NOMO-1 (cell line): ENCODE results near the gene TCAP.
"Not testable (repeated sequence)": the region's sequence is repeated elsewhere in the genome, so short reads cannot be mapped to it uniquely, and the experiment has no call there.

ENCODE experiments used
- DNase-seq, 2 experiments: peaks; one replicate each; lab custom pipeline; 2025; ENCODE audit not compliant: unreplicated experiment in 2 of 2; lab: John Stamatoyannopoulos, UW

The TCAP gene

DNA sequence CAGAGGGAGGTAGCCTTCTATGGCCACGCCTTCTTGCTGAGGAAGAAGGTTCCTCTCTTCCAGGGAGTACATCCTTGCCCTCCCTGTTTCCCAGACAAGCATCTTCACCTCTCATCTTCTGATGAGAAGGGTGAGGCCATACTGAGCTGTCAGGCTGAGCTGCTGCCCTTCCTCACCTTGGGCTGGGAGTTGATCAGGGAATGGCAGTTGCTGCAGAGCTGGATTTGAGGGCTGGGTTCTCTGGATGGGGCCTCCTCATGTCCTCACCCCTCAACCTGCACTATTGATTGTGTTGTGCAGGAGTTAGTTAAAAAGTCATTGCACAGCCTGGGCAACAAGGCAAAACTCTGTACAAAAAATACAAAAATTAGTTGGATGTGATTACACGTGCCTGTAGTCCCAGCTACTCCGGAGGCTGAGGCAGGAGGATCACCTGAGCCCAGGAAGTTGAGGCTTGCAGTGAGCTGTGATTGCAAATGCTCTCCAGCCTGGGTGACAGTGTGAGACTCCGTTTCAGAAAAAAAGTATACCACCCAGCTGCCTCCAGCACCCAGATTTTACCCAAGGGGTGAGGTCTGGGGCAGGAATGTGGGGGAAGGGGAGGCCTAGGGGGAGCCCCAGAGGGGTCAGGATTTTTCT is 36.8 kb downstream of the TCAP start:
- no peak for DNase-seq

GRCh38 chr17:39702901-39703893 is 38.0 kb downstream of the TCAP start:
- DNase-seq: no peak

DNA sequence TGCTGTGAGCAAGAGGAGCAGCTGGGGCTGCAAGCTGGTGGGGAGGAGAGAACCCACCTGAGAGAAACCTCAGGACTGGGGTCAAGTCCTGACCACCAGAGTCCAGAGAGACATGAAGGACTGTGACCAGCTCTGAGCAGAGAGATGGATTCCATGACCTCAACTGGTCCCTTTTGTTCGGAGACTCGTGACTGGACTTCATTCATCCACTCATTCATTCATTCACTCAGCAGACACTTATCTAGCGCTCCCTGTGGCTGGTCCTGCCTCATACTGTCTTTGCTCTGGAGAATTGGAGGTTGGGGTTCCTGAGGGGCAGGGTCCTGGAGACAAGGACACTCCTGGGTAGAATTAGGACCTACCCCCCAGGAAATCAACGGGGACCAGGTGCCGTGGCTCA is 38.8 kb downstream of the TCAP start:
- DNase-seq: no peak

GRCh38 chr17:39704821-39705551 is 39.8 kb downstream of the TCAP start:
- DNase-seq: no peak

DNA sequence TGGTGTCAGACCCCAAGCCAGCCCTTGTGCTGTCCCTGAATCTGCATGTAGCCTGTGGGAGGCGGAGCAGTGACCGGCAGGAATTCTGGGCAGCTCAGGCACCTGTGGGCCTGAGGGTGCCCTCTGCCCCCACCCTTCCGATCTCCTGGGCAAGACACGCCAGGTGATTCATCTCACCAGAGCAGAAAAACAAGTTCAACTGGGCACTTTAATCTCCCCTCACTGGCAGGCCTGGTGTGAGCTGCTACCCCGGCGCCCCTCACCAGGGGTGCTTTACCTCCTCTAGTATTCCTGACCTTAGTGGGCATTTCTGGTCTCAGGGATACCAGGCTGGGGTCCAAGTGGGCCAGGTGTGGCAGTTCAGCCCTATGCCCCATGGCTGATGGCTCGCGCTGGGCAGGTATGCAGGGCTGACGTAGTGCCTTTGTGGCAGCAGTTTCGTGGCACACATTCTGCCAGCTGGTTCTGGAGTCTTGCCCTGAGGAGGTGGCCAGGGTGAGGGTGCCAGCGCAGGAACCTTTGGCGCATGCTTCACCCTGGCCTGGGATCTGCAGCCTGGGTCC is 40.7 kb downstream of the TCAP start:
- no peak for DNase-seq

DNA sequence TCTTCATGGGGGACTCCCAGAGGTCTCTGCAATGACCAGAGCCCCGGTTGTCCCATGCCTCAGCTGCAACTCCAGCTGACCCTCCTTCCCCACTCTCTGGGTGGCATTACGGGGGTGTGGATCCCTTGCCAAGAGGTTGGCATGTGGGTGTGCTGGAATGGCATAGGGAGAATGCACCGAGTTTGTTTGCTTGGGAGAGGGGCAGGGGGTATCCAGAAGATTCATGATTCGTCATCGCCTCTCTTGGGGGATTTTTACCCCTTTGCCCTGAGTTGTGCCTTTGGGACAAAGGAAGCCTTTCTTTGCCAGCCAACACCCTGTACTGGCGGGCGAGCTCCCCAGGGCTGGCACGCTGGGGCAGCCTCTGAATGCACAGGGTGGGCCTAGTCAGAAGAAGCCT is 41.2 kb downstream of the TCAP start:
- DNase-seq: no peak

DNA sequence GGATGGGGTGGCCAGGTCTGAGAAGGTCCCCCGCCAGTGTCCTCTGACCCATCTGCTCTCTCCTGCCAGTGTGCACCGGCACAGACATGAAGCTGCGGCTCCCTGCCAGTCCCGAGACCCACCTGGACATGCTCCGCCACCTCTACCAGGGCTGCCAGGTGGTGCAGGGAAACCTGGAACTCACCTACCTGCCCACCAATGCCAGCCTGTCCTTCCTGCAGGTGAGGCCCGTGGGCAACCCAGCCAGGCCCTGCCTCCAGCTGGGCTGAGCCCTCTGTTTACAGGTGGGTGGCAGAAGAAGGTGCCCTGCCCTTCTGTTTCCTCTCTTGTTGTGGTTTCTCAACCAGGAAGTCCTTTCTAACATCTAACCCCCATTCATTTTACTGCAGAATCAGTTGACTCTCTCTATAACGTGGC is 41.8 kb downstream of the TCAP start:
- no peak for DNase-seq

- no peak for DNase-seq
These were observed 44.3 kb downstream of the TCAP start for GRCh38 chr17:39709319-39709997.

DNA sequence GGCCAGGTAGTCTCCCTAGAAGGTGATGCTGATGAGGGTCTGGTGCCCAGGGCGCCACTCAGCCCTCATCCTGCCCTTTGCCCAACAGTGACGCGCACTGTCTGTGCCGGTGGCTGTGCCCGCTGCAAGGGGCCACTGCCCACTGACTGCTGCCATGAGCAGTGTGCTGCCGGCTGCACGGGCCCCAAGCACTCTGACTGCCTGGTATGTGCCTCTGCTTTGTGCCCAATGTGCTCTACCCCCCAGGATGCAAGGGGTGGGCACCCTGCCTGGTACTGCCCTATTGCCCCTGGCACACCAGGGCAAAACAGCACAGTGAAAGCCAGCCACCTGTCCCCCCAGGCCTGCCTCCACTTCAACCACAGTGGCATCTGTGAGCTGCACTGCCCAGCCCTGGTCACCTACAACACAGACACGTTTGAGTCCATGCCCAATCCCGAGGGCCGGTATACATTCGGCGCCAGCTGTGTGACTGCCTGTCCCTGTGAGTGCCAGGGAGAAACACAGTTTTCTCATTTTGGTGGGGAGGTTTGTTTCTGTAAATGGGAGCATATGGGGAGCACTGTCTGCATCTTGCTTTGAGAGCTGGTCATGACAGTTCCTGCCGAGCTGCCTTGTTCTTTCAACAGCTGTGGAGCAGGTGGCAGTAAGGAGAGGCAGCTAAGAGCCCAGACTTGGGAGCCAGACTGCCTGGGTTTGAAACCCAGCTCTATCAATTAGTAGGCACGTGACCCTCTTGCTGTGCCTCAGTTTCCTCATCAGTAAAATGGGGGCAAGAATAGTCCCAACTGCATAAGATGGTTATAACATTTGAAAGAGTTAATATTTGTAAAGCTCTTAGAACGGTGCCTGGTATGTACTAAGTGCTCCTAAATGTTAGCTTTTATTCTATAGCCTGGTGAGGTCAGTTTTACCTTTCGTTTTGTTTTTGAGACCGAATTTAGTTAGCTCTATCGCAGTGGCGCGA is 45.1 kb downstream of the TCAP start:
- no peak for DNase-seq

DNA sequence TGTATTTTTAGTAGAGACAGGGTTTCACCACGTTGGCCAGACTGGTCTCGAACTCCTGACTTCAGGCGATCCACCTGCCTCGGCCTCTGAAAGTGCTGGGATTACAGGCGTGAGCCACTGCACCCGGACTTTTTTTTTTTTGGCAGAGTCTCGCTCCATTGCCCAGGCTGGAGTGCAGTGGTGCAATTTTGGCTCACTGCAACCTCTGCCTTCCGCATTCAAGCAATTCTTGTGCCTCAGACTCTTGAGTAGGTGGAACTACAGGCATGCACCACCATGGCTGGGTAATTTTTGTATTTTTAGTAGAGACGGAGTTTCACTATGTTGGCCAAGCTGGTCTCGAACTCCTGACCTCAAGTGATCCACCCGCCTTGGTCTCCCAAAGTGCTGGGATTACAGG is 45.9 kb downstream of the TCAP start:
- not testable (repeated sequence) for DNase-seq

DNA sequence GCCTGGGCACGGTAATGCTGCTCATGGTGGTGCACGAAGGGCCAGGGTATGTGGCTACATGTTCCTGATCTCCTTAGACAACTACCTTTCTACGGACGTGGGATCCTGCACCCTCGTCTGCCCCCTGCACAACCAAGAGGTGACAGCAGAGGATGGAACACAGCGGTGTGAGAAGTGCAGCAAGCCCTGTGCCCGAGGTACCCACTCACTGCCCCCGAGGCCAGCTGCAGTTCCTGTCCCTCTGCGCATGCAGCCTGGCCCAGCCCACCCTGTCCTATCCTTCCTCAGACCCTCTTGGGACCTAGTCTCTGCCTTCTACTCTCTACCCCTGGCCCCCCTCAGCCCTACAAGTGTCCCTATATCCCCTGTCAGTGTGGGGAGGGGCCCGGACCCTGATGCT is 46.7 kb downstream of the TCAP start:
- DNase-seq: no peak

- no peak for DNase-seq
These were observed 49.1 kb downstream of the TCAP start for GRCh38 chr17:39714234-39714633.

- DNase-seq: no peak
These were observed 50.4 kb downstream of the TCAP start for GRCh38 chr17:39715375-39716072.
